Smooth muscle cell (in vitro differentiated cells): ENCODE data around the gene TIMMDC1. TPM values are rescaled to one million over a fixed set of nuclear protein-coding genes. Genes with fewer than 3 reads are reported as not detected.

ENCODE experiments used
- DNase-seq: peaks from one replicate; lab custom pipeline; 2025; ENCODE audit not compliant: unreplicated experiment; lab: John Stamatoyannopoulos, UW
- H2AFZ ChIP-seq: fragments of 200-600 bp; sonication (generic); 2 replicates; pipeline ENCODE4 v1.6.0; 2016; ENCODE audit warnings: antibody characterized with exemption, low read depth, mild to moderate bottlenecking
- H3F3A ChIP-seq: fragments of 200-600 bp; sonication (generic); 2 replicates; pipeline ENCODE4 v1.6.0; 2017; ENCODE audit warnings: antibody characterized with exemption, low read depth
- H3K27ac ChIP-seq: fragments of 200-600 bp; sonication (generic); 2 replicates; pipeline ENCODE4 v1.5.1; 2016; ENCODE audit warnings: low read depth, mild to moderate bottlenecking
- H3K27me3 ChIP-seq: fragments of 200-600 bp; sonication (generic); 2 replicates; pipeline ENCODE4 v1.6.1; 2016; ENCODE audit warnings: low read depth, mild to moderate bottlenecking
- H3K36me3 ChIP-seq: fragments of 200-600 bp; sonication (generic); 2 replicates; pipeline ENCODE4 v1.5.1; 2016; ENCODE audit warnings: low read depth
- H3K4me1 ChIP-seq: fragments of 200-600 bp; sonication (generic); 2 replicates; pipeline ENCODE4 v1.5.1; 2016; ENCODE audit warnings: low read depth
- H3K4me2 ChIP-seq: fragments of 200-600 bp; sonication (generic); 2 replicates; pipeline ENCODE4 v1.6.0; 2016; ENCODE audit warnings: mild to moderate bottlenecking
- H3K4me3 ChIP-seq: fragments of 200-600 bp; sonication (generic); 2 replicates; pipeline ENCODE4 v1.5.1; 2016; ENCODE audit warnings: mild to moderate bottlenecking
- H3K79me2 ChIP-seq: fragments of 200-600 bp; sonication (generic); 2 replicates; pipeline ENCODE4 v1.6.0; 2016; ENCODE audit warnings: low read depth, mild to moderate bottlenecking
- H3K9ac ChIP-seq: fragments of 200-600 bp; sonication (generic); 2 replicates; pipeline ENCODE4 v1.6.0; 2016; ENCODE audit warnings: low read depth
- H3K9me3 ChIP-seq: fragments of 200-600 bp; sonication (generic); replicated peaks from 2 replicates; pipeline ENCODE4 v1.5.1; 2016; ENCODE audit warnings: low read depth
- H4K20me1 ChIP-seq: fragments of 200-600 bp; sonication (generic); 2 replicates; pipeline ENCODE4 v1.6.0; 2016; ENCODE audit warnings: low read depth
- WGBS: methylation state at CpG from one replicate; pipeline ENCODE4 v1.1.7; 2016; ENCODE audit warnings: low lambda C conversion rate; 5-methylcytosine and 5-hydroxymethylcytosine counted together
- polyA plus RNA-seq: library from polyadenylated mRNA; unstranded; fragments of >200 nt; fragmentation: Nextera tagmentation; extraction: Ambion mirVana; gene quantifications from 2 replicates; pipeline ENCODE4 v1.2.1, GENCODE V29; 2016
- total RNA-seq: library from RNA; depleted of rRNA; stranded (reverse); fragments of >200 nt; gene quantifications from 2 replicates; pipeline ENCODE4 v1.2.3, GENCODE V29; 2014
- TF ChIP-seq, protein P1 (sequence below): fragments of 200-600 bp; sonication (generic); IDR thresholded peaks from 2 replicates; pipeline ENCODE4 v1.5.1; 2017; ENCODE audit warnings: borderline replicate concordance, mild to moderate bottlenecking, antibody characterized with exemption; ENCODE audit not compliant: insufficient read depth, poor library complexity, severe bottlenecking

TIMMDC1 gene
- total and polyA plus RNA-seq, 2 experiments from 2014 or later, result 83.8 to 156 TPM

DNA sequence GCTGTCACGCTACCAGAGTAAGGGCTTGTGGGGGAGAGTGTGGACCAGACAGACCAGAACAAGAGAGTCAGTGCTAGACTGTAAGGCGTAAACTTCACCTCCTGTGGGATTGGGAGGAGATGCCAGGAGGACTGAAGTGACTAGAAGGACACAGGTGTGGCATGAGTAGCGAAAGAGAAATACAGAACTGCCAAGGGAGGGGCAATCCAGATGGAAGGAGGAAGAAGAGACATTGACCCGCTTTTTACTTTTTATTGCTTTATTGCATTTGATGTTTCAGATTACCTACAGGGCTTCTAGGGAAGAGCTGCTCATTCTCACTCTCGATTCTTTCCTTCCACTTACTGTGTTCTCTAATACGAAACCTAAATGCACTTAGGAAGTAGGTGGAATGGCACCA is 27.5 kb upstream of the TIMMDC1 start:
- DNase-seq, result no peak
- Histone ChIP-seq H3K9me3 (no peaks in the 10 kb centered on the region), H3K9ac (no peak overlapping the region), H3K4me3 (no peak overlapping the region), H3K27ac (no peak overlapping the region), H3K4me1 (peaks cover 11% of the 10 kb centered on the region), H3K36me3 (no peaks in the 10 kb centered on the region), H4K20me1 (no peaks in the 10 kb centered on the region), H2AFZ (no peak overlapping the region), H3F3A (no peaks in the 10 kb centered on the region), H3K27me3 (no peaks in the 10 kb centered on the region), H3K79me2 (peaks cover 4% of the 10 kb centered on the region), H3K4me2 (no peak overlapping the region)
- 98% methylated on average over 6 of the region's 6 CpGs for WGBS
- TF ChIP-seq, protein P1, sequence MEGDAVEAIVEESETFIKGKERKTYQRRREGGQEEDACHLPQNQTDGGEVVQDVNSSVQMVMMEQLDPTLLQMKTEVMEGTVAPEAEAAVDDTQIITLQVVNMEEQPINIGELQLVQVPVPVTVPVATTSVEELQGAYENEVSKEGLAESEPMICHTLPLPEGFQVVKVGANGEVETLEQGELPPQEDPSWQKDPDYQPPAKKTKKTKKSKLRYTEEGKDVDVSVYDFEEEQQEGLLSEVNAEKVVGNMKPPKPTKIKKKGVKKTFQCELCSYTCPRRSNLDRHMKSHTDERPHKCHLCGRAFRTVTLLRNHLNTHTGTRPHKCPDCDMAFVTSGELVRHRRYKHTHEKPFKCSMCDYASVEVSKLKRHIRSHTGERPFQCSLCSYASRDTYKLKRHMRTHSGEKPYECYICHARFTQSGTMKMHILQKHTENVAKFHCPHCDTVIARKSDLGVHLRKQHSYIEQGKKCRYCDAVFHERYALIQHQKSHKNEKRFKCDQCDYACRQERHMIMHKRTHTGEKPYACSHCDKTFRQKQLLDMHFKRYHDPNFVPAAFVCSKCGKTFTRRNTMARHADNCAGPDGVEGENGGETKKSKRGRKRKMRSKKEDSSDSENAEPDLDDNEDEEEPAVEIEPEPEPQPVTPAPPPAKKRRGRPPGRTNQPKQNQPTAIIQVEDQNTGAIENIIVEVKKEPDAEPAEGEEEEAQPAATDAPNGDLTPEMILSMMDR, result no peak

DNA sequence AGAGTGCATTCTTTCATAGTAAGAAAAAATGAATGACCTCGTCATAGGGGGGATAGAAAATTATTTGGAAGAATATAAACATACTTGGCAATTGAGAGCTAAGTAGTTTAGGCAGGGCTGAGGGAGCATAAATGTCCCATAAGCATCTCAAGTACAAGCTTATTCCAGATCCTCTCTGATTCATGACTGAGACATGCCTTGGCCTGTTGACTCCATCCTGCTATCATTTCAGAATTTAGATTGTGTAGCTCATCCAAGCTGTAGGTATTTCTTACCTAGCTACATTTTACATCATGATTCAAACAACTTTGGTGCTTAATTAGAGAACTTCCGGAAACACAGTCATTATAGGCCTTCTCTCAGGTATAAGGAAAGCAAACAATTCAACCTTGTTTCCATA is 17.3 kb upstream of the TIMMDC1 start:
- WGBS, result 89% methylated on average over 2 of the region's 2 CpGs
- Histone ChIP-seq H3F3A (no peaks in the 10 kb centered on the region), H3K9ac (no peak overlapping the region), H3K4me3 (no peak overlapping the region), H3K4me1 (no peaks in the 10 kb centered on the region), H3K27ac (peak overlapping the region; percentile 59), H4K20me1 (no peaks in the 10 kb centered on the region), H3K79me2 (no peaks in the 10 kb centered on the region), H3K4me2 (no peak overlapping the region), H3K36me3 (no peaks in the 10 kb centered on the region), H3K27me3 (no peaks in the 10 kb centered on the region), H2AFZ (no peak overlapping the region), H3K9me3 (no peaks in the 10 kb centered on the region)
- TF ChIP-seq, protein P1, result no peak
- DNase-seq, result no peak

DNA sequence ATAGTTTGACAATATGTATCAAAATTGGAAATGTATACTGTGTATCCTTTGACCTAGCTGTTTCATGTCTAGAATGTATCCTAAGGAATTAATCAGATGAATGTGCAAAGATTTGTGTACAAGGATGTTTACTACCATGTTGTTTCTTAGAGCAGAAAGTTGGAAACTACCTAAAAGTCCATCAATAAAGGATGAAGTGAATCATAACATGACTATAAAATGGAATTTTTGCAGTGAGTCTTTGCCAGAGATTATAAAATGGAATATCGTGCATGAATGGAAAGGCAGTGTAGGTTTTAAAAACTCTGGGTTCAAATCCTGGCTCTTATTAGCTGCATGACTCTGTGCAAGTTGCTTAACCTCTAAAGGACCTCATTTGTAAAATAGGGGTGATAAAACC is 15.2 kb upstream of the TIMMDC1 start:
- WGBS, result 96% methylated on average over 1 of the region's 1 CpG
- H3K4me3 ChIP-seq, result no peak overlapping the region
- no peaks in the 10 kb centered on the region for H3K4me1 ChIP-seq
- no peak overlapping the region for H3K4me2 ChIP-seq
- H3F3A ChIP-seq, result no peaks in the 10 kb centered on the region
- H2AFZ ChIP-seq, result no peak overlapping the region
- H3K27me3 ChIP-seq, result no peaks in the 10 kb centered on the region
- H3K9me3 ChIP-seq, result no peaks in the 10 kb centered on the region
- H4K20me1 ChIP-seq, result no peaks in the 10 kb centered on the region
- H3K79me2 ChIP-seq, result no peaks in the 10 kb centered on the region
- no peak for DNase-seq
- no peak overlapping the region for H3K27ac ChIP-seq
- TF ChIP-seq, protein P1, result no peak
- H3K9ac ChIP-seq, result no peak overlapping the region
- no peaks in the 10 kb centered on the region for H3K36me3 ChIP-seq

DNA sequence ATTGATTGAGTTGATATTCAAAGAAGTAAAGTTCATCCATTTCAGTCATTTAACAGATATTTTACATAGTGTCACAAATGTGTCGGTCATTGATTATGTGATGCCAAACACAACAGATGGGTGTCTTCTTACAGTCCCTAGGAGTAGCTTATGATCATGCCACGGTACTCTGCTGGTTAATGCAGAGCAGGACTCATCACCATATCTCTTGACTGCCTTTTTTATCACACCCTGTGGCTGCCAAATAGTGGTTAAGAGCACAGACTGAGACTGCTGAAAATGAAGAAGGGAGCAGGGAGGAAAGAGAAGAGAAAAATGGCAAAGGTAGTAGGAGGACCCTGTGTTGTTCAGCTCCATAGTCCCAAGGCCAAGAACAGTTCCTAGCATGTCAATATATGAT is 12.8 kb upstream of the TIMMDC1 start:
- H3K27ac ChIP-seq, result no peak overlapping the region
- no peak overlapping the region for H3K9ac ChIP-seq
- H3K4me2 ChIP-seq, result no peak overlapping the region
- H3K9me3 ChIP-seq, result no peaks in the 10 kb centered on the region
- no peak overlapping the region for H2AFZ ChIP-seq
- no peaks in the 10 kb centered on the region for H3K36me3 ChIP-seq
- no peaks in the 10 kb centered on the region for H3K4me1 ChIP-seq
- H3K79me2 ChIP-seq, result no peaks in the 10 kb centered on the region
- H3K27me3 ChIP-seq, result no peaks in the 10 kb centered on the region
- no peak overlapping the region for H3K4me3 ChIP-seq
- TF ChIP-seq, protein P1, result no peak
- H4K20me1 ChIP-seq, result no peaks in the 10 kb centered on the region
- H3F3A ChIP-seq, result no peaks in the 10 kb centered on the region
- DNase-seq, result no peak
- WGBS, result 94% methylated on average over 2 of the region's 2 CpGs
